NB4 (cell line): ENCODE data around the gene MAFG.

Experiments used
- CTCF ChIP-seq: IDR thresholded peaks from one replicate; pipeline ENCODE4 v1.5.1; 2012; ENCODE audit warnings: low read depth, low read length
- MAX ChIP-seq: IDR thresholded peaks from 2 replicates; pipeline ENCODE4 v1.6.1; 2011; ENCODE audit warnings: low read depth, low read length
- POLR2A ChIP-seq: IDR thresholded peaks from 2 replicates; pipeline ENCODE4 v1.6.1; 2011; ENCODE audit warnings: mild to moderate bottlenecking; ENCODE audit not compliant: insufficient read length; ENCODE audit errors: extremely low read depth

- TF ChIP-seq CTCF, result no peak
- no peak for TF ChIP-seq POLR2A
- no peak for TF ChIP-seq MAX
Observed at GRCh38 chr17:81900181-81900820, 27.2 kb downstream of the MAFG start.
